Gastroesophageal sphincter (tissue), 4 donors: ENCODE measurements around the gene SP8. TPM values are rescaled to one million over a fixed set of nuclear protein-coding genes. Genes with fewer than 3 reads are reported as not detected.

Experiments used
- ATAC-seq: fragments of 150-250 bp; one replicate; pipeline ENCODE4 v1.9.1; 2016; ENCODE audit warnings: mild to moderate bottlenecking, moderate library complexity
- H3K27ac ChIP-seq, 4 donors: fragments of 200-600 bp; sonication (generic) in 3 of 4; 1 replicate in 3 of 4; 2 replicates in 1 of 4; pipeline ENCODE4 v1.5.1; 2016 to 2019
- H3K27me3 ChIP-seq: fragments of 200-600 bp; sonication (generic); one replicate; pipeline ENCODE4 v1.5.1; 2019
- H3K36me3 ChIP-seq, 2 donors: fragments of 200-600 bp; sonication (generic); one replicate each; pipeline ENCODE4 v1.5.1; 2019; ENCODE audit warnings: control low read depth in 1 of 2
- H3K4me1 ChIP-seq, 3 donors: fragments of 200-600 bp; sonication (generic); 1 replicate in 2 of 3; 2 replicates in 1 of 3; pipeline ENCODE4 v1.5.1; 2016 to 2019; ENCODE audit warnings: control low read depth in 2 of 3
- H3K4me3 ChIP-seq, 2 donors: fragments of 200-600 bp; sonication (generic); one replicate each; pipeline ENCODE4 v1.5.1; 2019; ENCODE audit warnings: mild to moderate bottlenecking in 1 of 2, moderate library complexity in 1 of 2
- H3K9me3 ChIP-seq, 3 donors: fragments of 200-600 bp; sonication (generic); one replicate each; pipeline ENCODE4 v1.5.1; 2017 to 2019; ENCODE audit warnings: control low read depth in 2 of 3
- EP300 ChIP-seq: sonication (generic); formaldehyde crosslinking; IDR thresholded peaks from one replicate; pipeline ENCODE4 v1.6.1; 2017; ENCODE audit warnings: antibody characterized with exemption, mild to moderate bottlenecking
- POLR2A ChIP-seq, 2 donors: fragments of 450-650 bp; IDR thresholded peaks; one replicate each; pipeline ENCODE4 v1.6.1; 2017; ENCODE audit warnings: antibody characterized with exemption in 2 of 2, mild to moderate bottlenecking in 2 of 2, moderate library complexity in 1 of 2
- POLR2AphosphoS5 ChIP-seq: sonication (generic); formaldehyde crosslinking; IDR thresholded peaks from one replicate; pipeline ENCODE4 v1.6.1; 2017; ENCODE audit warnings: antibody characterized with exemption
- WGBS, 2 donors: methylation state at CpG; one replicate each; pipeline ENCODE4 v1.1.5; 2018; ENCODE audit warnings: low coverage in 1 of 2; 5-methylcytosine and 5-hydroxymethylcytosine counted together
- total RNA-seq, 4 donors: library from RNA; depleted of rRNA; stranded (reverse); fragments of >200 nt; gene quantifications; one replicate each; pipeline ENCODE4 v1.1.0, GENCODE V29; 2016
- TF ChIP-seq, protein P1 (sequence below), 4 experiments: fragments of 200-600 bp in 2 of 4; fragments of 450-650 bp in 2 of 4; sonication (generic) in 1 of 4; IDR thresholded peaks; one replicate each; pipeline ENCODE4 v1.5.1; 2017 to 2019; ENCODE audit warnings: antibody characterized with exemption in 4 of 4, mild to moderate bottlenecking in 2 of 4, moderate library complexity in 2 of 4

SP8 gene
- total RNA-seq, 4 donors from 2014 or later = not detected

DNA sequence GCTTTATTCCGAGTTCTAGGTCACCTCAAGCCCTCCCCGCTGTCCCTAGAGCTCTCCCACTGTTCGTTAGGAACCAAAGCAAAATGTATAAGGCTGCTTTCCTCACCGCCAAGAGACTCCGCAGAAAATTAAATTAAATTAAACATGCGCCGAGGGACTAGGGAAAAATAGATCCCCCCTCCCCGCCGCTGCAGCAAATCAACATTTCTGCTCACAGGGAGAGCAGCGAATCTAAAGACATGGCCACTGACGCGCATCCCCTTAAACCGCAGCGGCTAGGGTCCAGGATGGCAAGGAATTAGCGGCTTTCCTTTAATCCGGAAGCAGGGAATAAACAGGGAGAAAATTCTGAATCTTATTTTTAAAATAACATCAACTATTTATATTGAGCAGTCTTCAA, 7.6 kb downstream of the SP8 start:
- H3K4me1 ChIP-seq = peaks cover 0 to 24% (median 10%) of the 10 kb centered on the region in 3 donors
- 10 to 19% methylated on average over 8 to 11 of the region's 16 CpGs for WGBS, 2 donors
- H3K4me3 ChIP-seq = no peak overlapping the region
- TF ChIP-seq POLR2A (IDR thresholded peaks at IDR 0.05) = no peak
- TF ChIP-seq, protein P1, sequence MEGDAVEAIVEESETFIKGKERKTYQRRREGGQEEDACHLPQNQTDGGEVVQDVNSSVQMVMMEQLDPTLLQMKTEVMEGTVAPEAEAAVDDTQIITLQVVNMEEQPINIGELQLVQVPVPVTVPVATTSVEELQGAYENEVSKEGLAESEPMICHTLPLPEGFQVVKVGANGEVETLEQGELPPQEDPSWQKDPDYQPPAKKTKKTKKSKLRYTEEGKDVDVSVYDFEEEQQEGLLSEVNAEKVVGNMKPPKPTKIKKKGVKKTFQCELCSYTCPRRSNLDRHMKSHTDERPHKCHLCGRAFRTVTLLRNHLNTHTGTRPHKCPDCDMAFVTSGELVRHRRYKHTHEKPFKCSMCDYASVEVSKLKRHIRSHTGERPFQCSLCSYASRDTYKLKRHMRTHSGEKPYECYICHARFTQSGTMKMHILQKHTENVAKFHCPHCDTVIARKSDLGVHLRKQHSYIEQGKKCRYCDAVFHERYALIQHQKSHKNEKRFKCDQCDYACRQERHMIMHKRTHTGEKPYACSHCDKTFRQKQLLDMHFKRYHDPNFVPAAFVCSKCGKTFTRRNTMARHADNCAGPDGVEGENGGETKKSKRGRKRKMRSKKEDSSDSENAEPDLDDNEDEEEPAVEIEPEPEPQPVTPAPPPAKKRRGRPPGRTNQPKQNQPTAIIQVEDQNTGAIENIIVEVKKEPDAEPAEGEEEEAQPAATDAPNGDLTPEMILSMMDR (IDR thresholded peaks at IDR 0.05) = no peak
- no peak for TF ChIP-seq POLR2AphosphoS5
- no peak for TF ChIP-seq EP300
- no peak overlapping the region for H3K27ac ChIP-seq
- peaks cover 100% of the 10 kb centered on the region for H3K27me3 ChIP-seq
- no peaks in the 10 kb centered on the region for H3K36me3 ChIP-seq
- H3K9me3 ChIP-seq = no peaks in the 10 kb centered on the region
- ATAC-seq = no peak

DNA sequence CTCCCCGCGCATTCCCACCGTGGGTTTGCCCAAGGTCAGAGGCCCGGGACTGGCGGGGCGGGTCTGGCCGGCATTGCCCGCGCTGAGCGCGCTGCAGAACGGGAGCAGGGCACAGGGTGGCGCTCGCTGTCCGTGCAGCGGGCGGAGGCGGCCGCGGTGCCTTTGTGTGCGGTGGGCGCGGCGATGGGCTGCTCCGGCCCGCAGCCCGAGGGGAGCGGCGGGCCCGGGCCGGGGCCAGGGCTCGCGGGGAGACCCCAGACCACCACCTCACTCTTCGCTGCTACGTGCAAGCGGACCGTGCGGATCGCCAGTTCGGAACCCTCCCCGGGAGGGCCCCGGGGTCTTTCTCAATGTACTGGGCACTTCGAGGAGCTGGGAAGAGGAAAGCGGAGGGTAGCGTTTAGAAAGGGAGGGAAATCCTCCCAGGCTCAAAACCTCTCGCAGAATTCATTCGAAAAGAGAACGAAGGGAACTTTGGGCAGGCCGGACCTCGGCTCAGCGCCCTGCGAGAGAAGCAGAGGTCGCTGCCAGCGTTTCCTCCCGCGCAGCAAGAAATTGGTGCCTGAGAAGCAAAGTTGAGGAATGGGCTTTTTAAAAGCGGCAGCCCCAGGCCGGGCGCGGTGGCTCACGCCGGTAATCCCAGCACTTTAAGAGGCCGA, 8.5 kb downstream of the SP8 start:
- Histone ChIP-seq H3K9me3 (no peaks in the 10 kb centered on the region), H3K4me3 (peak overlapping the region in 1 of 2 donors; percentile 42), H3K27me3 (peaks cover 100% of the 10 kb centered on the region), H3K27ac (no peak overlapping the region), H3K36me3 (no peaks in the 10 kb centered on the region), H3K4me1 (peaks cover 0 to 17% (median 8%) of the 10 kb centered on the region in 3 donors)
- WGBS, 2 donors = 0% methylated on average over 16 of the region's 63 CpGs; no CpG with 5 or more reads in 1 of the 2 donors
- TF ChIP-seq, protein P1 (IDR thresholded peaks at IDR 0.05) = peak in 3 of 4 experiments; percentile 39 to 75 (median 43)
- TF ChIP-seq POLR2A (IDR thresholded peaks at IDR 0.05) (no peak), EP300 (no peak)
- ATAC-seq = peak; percentile 58

DNA sequence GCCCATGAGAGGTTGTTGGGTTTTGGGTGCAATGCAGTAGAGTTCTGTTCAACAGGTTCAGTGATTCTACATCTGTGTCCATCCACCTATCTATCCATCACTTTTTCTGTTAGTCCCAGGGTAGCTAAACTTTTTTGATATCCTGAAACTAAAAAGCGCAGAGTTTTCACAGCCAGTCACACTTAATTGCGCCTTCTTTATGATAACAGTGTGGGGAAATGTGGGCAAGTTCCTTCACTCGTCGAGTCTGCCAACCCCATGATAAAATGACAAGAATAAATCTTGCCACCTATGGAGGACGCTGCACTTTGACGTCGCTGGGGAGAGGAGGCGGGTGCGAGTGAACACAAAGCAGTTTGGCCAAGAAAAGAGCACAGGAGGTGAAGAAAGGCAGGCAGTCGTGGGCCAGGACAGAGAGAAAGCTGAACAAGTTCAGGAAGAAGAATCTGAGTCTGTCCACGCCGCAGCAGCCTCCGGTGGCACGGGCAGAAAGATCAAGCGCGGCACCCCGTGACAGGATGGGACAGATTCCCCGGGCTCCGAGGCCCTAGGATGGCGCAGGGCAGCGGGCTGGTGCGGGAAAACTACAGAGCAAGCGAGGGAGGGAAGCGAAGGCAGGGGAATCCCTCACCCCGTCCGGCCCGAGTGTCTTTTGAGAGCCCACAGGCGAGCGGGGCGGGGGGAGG, 9.2 kb downstream of the SP8 start:
- WGBS, 2 donors = 4 to 15% methylated on average over 9 to 23 of the region's 30 CpGs
- no peak overlapping the region for H3K27ac ChIP-seq
- no peaks in the 10 kb centered on the region for H3K36me3 ChIP-seq
- H3K4me1 ChIP-seq = peaks cover 0 to 17% (median 8%) of the 10 kb centered on the region in 3 donors
- no peaks in the 10 kb centered on the region for H3K9me3 ChIP-seq
- peaks cover 100% of the 10 kb centered on the region for H3K27me3 ChIP-seq
- ATAC-seq = peak; percentile 13
- TF ChIP-seq POLR2AphosphoS5 (no peak), EP300 (no peak), POLR2A (IDR thresholded peaks at IDR 0.05) (no peak)
- TF ChIP-seq, protein P1 (IDR thresholded peaks at IDR 0.05) = no peak
- peak overlapping the region in 1 of 2 donors; percentile 42 for H3K4me3 ChIP-seq

DNA sequence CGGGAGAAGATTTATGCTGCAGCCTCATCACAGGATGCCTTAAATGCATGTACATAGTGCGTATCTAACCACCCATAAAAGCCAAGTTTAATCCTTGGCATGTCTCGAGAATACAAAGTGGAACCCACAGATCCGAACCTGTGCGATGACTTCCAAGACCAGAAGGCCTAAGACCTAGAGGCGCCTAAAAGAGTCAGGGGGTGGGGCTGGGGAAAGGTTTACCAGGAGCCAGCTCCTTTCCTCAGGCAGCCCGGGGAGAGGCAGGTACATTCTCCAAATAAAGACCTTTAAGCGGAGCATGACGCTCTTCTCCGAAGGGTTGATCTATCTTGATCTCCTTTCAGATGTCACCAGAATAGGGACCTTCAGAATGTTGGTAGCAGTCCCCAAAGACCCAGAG, 9.7 kb downstream of the SP8 start:
- ATAC-seq = no peak
- H3K27me3 ChIP-seq = peaks cover 98% of the 10 kb centered on the region

More for the DNA sequence above, 9.7 kb downstream of the SP8 start:
- H3K9me3 ChIP-seq = no peaks in the 10 kb centered on the region
- TF ChIP-seq POLR2A (IDR thresholded peaks at IDR 0.05) = no peak
- no peak for TF ChIP-seq EP300
- TF ChIP-seq, protein P1 (IDR thresholded peaks at IDR 0.05) = no peak
- TF ChIP-seq POLR2AphosphoS5 = no peak
- peaks cover 0 to 17% (median 8%) of the 10 kb centered on the region in 3 donors for H3K4me1 ChIP-seq
- no peak overlapping the region for H3K27ac ChIP-seq
- H3K4me3 ChIP-seq = no peak overlapping the region
- H3K36me3 ChIP-seq = no peaks in the 10 kb centered on the region
- 4 to 34% methylated on average over 6 to 9 of the region's 10 CpGs for WGBS, 2 donors
